ENCODE measurements around the gene LHX5. TPM values are rescaled to one million over a fixed set of nuclear protein-coding genes. Genes with fewer than 3 reads are reported as not detected.

LHX5 gene
- polyA plus RNA-seq, 1 donor = not detected

DNA sequence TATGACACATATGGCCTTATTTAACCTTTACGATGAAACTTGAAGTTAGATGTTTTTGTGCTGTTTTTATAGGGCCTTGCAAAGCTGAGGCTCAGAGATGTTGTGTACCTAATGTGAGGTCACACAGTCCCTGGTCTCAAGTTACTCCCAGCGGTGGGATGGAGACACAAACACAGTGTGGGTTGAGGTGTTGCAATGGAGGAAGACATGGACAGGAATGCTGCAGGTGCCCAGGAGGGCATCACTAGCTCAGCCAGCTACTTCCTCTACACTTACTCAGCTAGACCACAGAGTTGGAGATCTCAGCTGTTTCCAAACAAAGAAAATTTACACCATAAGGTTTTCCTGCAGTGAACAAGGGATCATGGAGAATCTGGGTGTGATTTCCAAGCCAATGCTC is 15.5 kb downstream of the LHX5 start:
- no peak for DNase-seq
- Histone ChIP-seq H3K27me3 (ENCODE audit: control insufficient read depth, insufficient read depth, low read length) (peaks cover 33% of the 10 kb centered on the region), H3K36me3 (ENCODE audit: control insufficient read depth, insufficient read depth, low read length) (no peaks in the 10 kb centered on the region), H3K27ac (ENCODE audit: low read length) (no peak overlapping the region), H3K4me1 (ENCODE audit: control insufficient read depth, insufficient read depth, low read length) (no peaks in the 10 kb centered on the region), H3K9me3 (ENCODE audit: control insufficient read depth, low read depth, low read length) (no peaks in the 10 kb centered on the region), H3K4me3 (ENCODE audit: low read length) (no peak overlapping the region)
- no CpG with 5 or more reads among the region's 2 CpGs for WGBS (ENCODE audit: insufficient coverage, low lambda C conversion rate)

DNA sequence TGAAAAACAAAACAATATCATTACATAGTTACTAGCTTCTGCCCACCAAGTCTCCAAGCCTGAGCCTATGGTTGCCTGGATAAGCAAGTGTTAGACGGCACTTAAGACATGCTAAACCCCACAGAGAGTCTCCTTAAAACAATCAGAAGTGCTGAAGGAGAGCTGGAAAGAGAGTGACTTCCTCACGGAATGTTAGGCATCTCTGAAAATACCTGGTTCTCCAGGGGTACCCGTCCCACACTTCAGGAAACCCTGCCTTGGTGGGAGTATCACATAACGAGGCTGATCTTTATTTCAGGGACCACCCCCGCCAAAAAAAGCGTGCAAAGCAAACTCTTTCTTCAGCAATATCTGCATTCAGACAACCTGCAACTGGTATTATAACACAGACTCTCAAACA is 18.3 kb downstream of the LHX5 start:
- no peaks in the 10 kb centered on the region for H3K9me3 ChIP-seq (ENCODE audit: control insufficient read depth, low read depth, low read length)
- no peak for DNase-seq
- no peaks in the 10 kb centered on the region for H3K4me1 ChIP-seq (ENCODE audit: control insufficient read depth, insufficient read depth, low read length)
- H3K27ac ChIP-seq (ENCODE audit: low read length) = no peak overlapping the region
- WGBS (ENCODE audit: insufficient coverage, low lambda C conversion rate) = no CpG with 5 or more reads among the region's 6 CpGs
- no peaks in the 10 kb centered on the region for H3K36me3 ChIP-seq (ENCODE audit: control insufficient read depth, insufficient read depth, low read length)
- H3K4me3 ChIP-seq (ENCODE audit: low read length) = no peak overlapping the region
- H3K27me3 ChIP-seq (ENCODE audit: control insufficient read depth, insufficient read depth, low read length) = peaks cover 25% of the 10 kb centered on the region

- no peak overlapping the region for H3K4me3 ChIP-seq (ENCODE audit: low read length)
- peaks cover 26% of the 10 kb centered on the region for H3K27me3 ChIP-seq (ENCODE audit: control insufficient read depth, insufficient read depth, low read length)
- H3K4me1 ChIP-seq (ENCODE audit: control insufficient read depth, insufficient read depth, low read length) = no peaks in the 10 kb centered on the region
- no peak for DNase-seq
- no CpG with 5 or more reads among the region's 2 CpGs for WGBS (ENCODE audit: insufficient coverage, low lambda C conversion rate)
- no peaks in the 10 kb centered on the region for H3K36me3 ChIP-seq (ENCODE audit: control insufficient read depth, insufficient read depth, low read length)
- H3K9me3 ChIP-seq (ENCODE audit: control insufficient read depth, low read depth, low read length) = no peaks in the 10 kb centered on the region
- H3K27ac ChIP-seq (ENCODE audit: low read length) = no peak overlapping the region
Measured at GRCh38 chr12:113452458-113452857, 19.2 kb downstream of the LHX5 start.

DNA sequence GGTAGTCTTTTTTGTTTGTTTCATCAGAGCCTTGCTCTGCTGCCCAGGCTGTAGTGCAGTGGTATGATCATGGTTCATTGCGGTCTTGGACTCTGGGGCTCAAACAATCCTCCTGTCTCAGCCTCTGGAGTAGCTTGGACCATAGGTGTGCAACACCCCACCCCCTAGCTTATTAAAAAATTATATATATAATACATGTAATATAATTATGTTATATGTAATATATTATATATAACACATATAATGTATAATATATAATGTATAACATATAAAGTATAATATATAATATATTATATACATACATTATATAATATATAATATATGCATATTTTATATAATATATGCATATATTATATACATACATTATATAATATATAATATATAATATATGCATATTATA is 21.8 kb downstream of the LHX5 start:
- H3K27ac ChIP-seq (ENCODE audit: low read length) = no peak overlapping the region
- H3K36me3 ChIP-seq (ENCODE audit: control insufficient read depth, insufficient read depth, low read length) = no peaks in the 10 kb centered on the region
- no peak for DNase-seq
- no peaks in the 10 kb centered on the region for H3K9me3 ChIP-seq (ENCODE audit: control insufficient read depth, low read depth, low read length)
- H3K4me3 ChIP-seq (ENCODE audit: low read length) = no peak overlapping the region
- no peaks in the 10 kb centered on the region for H3K4me1 ChIP-seq (ENCODE audit: control insufficient read depth, insufficient read depth, low read length)
- no CpG with 5 or more reads among the region's 1 CpG for WGBS (ENCODE audit: insufficient coverage, low lambda C conversion rate)
- H3K27me3 ChIP-seq (ENCODE audit: control insufficient read depth, insufficient read depth, low read length) = peaks cover 18% of the 10 kb centered on the region

- DNase-seq = no peak
- 100% methylated on average over 1 of the region's 2 CpGs for whole genome bisulfite sequencing (ENCODE audit: insufficient coverage, low lambda C conversion rate)
- Histone ChIP-seq H3K4me1 (ENCODE audit: control insufficient read depth, insufficient read depth, low read length) (no peaks in the 10 kb centered on the region), H3K9me3 (ENCODE audit: control insufficient read depth, low read depth, low read length) (no peaks in the 10 kb centered on the region), H3K36me3 (ENCODE audit: control insufficient read depth, insufficient read depth, low read length) (no peaks in the 10 kb centered on the region), H3K27me3 (ENCODE audit: control insufficient read depth, insufficient read depth, low read length) (peaks cover 18% of the 10 kb centered on the region), H3K4me3 (ENCODE audit: low read length) (no peak overlapping the region), H3K27ac (ENCODE audit: low read length) (no peak overlapping the region)
Measured at GRCh38 chr12:113449299-113449698, 22.4 kb downstream of the LHX5 start.

- Histone ChIP-seq H3K9me3 (ENCODE audit: control insufficient read depth, low read depth, low read length) (no peaks in the 10 kb centered on the region), H3K27me3 (ENCODE audit: control insufficient read depth, insufficient read depth, low read length) (peaks cover 20% of the 10 kb centered on the region), H3K27ac (ENCODE audit: low read length) (no peak overlapping the region), H3K4me1 (ENCODE audit: control insufficient read depth, insufficient read depth, low read length) (no peaks in the 10 kb centered on the region), H3K4me3 (ENCODE audit: low read length) (no peak overlapping the region), H3K36me3 (ENCODE audit: control insufficient read depth, insufficient read depth, low read length) (no peaks in the 10 kb centered on the region)
- DNase-seq = no peak
- WGBS (ENCODE audit: insufficient coverage, low lambda C conversion rate) = no CpG with 5 or more reads among the region's 7 CpGs
Measured at GRCh38 chr12:113448873-113449272, 22.8 kb downstream of the LHX5 start.

DNA sequence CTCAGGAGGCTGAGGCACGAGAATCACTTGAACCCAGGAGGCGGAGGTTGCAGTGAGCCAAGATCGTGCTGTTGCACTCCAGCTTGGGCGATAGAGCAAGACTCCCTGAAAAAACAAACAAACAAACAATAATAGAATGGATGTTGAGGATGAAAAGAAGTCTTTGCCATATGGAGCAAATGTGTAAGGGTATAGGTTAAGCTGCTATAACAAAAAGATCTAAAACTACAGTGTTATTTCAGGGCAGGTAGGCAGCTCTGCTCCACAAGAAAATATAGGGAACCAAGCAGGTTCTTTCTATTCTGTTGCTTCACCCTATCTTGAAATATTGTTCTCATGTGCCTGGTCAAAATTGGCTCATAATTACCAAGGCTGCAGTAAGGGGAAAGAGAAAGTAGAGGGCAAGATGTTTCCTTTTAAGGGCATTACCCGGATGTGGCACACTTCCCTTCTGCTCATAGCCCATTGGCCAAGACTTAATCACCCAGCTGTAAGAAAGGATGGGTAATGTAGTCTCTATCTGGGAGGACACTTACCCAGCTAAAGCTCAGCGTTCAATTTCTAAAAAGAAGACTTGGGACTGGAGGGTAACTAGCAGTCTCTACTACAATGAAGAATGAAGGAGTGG is 26.0 kb downstream of the LHX5 start:
- DNase-seq = no peak
- Histone ChIP-seq H3K27ac (ENCODE audit: low read length) (no peak overlapping the region), H3K4me1 (ENCODE audit: control insufficient read depth, insufficient read depth, low read length) (no peaks in the 10 kb centered on the region), H3K27me3 (ENCODE audit: control insufficient read depth, insufficient read depth, low read length) (peaks cover 24% of the 10 kb centered on the region), H3K36me3 (ENCODE audit: control insufficient read depth, insufficient read depth, low read length) (no peaks in the 10 kb centered on the region), H3K4me3 (ENCODE audit: low read length) (no peak overlapping the region), H3K9me3 (ENCODE audit: control insufficient read depth, low read depth, low read length) (no peaks in the 10 kb centered on the region)
- no CpG with 5 or more reads among the region's 6 CpGs for WGBS (ENCODE audit: insufficient coverage, low lambda C conversion rate)

DNA sequence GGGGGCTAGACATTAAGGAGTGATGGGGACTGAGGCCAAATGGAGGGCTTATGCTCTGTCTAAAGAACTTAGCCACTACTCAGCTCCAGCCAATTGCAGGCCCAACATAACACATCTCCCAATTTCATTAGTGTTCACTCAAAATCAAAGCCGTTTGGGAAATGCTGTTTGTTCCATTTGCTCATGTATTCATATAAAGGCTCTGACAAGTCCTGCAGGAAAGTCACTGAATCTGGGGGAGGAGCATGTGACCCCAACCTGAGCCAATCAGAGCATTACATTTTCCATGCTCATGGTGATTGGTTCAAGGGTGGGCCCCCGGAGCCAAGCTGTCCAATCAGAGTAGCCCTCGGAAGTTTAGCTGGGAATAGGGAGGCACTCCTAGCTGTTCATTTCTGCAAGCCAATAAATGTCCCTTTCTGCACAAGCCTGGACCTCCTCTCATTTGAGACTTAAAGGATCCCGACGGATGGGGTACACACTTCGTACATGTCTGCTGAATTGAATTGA is 28.6 kb downstream of the LHX5 start:
- Histone ChIP-seq H3K4me3 (ENCODE audit: low read length) (no peak overlapping the region), H3K9me3 (ENCODE audit: control insufficient read depth, low read depth, low read length) (no peaks in the 10 kb centered on the region), H3K27me3 (ENCODE audit: control insufficient read depth, insufficient read depth, low read length) (peaks cover 17% of the 10 kb centered on the region), H3K27ac (ENCODE audit: low read length) (no peak overlapping the region), H3K4me1 (ENCODE audit: control insufficient read depth, insufficient read depth, low read length) (no peaks in the 10 kb centered on the region), H3K36me3 (ENCODE audit: control insufficient read depth, insufficient read depth, low read length) (no peaks in the 10 kb centered on the region)
- no CpG with 5 or more reads among the region's 6 CpGs for WGBS (ENCODE audit: insufficient coverage, low lambda C conversion rate)
- no peak for DNase-seq

GRCh38 chr12:113440947-113441782 is 30.5 kb downstream of the LHX5 start:
- no CpG with 5 or more reads among the region's 14 CpGs for WGBS (ENCODE audit: insufficient coverage, low lambda C conversion rate)
- peaks cover 15% of the 10 kb centered on the region for H3K27me3 ChIP-seq (ENCODE audit: control insufficient read depth, insufficient read depth, low read length)

GRCh38 chr12:113440336-113440735 is 31.3 kb downstream of the LHX5 start:
- no peaks in the 10 kb centered on the region for H3K9me3 ChIP-seq (ENCODE audit: control insufficient read depth, low read depth, low read length)
- H3K36me3 ChIP-seq (ENCODE audit: control insufficient read depth, insufficient read depth, low read length) = no peaks in the 10 kb centered on the region
- no peaks in the 10 kb centered on the region for H3K4me1 ChIP-seq (ENCODE audit: control insufficient read depth, insufficient read depth, low read length)
- no peak overlapping the region for H3K4me3 ChIP-seq (ENCODE audit: low read length)
- peaks cover 15% of the 10 kb centered on the region for H3K27me3 ChIP-seq (ENCODE audit: control insufficient read depth, insufficient read depth, low read length)
- H3K27ac ChIP-seq (ENCODE audit: low read length) = no peak overlapping the region
- no peak for DNase-seq
- WGBS (ENCODE audit: insufficient coverage, low lambda C conversion rate) = no CpG with 5 or more reads among the region's 7 CpGs

More at GRCh38 chr12:113440947-113441782, 30.5 kb downstream of the LHX5 start:
- Histone ChIP-seq H3K4me1 (ENCODE audit: control insufficient read depth, insufficient read depth, low read length) (no peaks in the 10 kb centered on the region), H3K9me3 (ENCODE audit: control insufficient read depth, low read depth, low read length) (no peaks in the 10 kb centered on the region), H3K4me3 (ENCODE audit: low read length) (no peak overlapping the region), H3K36me3 (ENCODE audit: control insufficient read depth, insufficient read depth, low read length) (no peaks in the 10 kb centered on the region), H3K27ac (ENCODE audit: low read length) (no peak overlapping the region)
- peak in 1 of 2 donors; percentile 17 for DNase-seq
